Lower lobe of right lung (tissue), 2 donors: ENCODE results near the gene SFPQ. TPM values are rescaled to one million over a fixed set of nuclear protein-coding genes. Genes with fewer than 3 reads are reported as not detected.
"Not testable (repeated sequence)": the region's sequence is repeated elsewhere in the genome, so short reads cannot be mapped to it uniquely, and the experiment has no call there.

Experiments
- ATAC-seq, 2 donors: fragments of 200-7000 bp; cut with Tn5 transposase; one replicate each; pipeline ENCODE4 v1.9.1; 2020 to 2022; ENCODE audit warnings: mild to moderate bottlenecking in 2 of 2, moderate library complexity in 2 of 2
- DNase-seq: peaks from one replicate; pipeline ENCODE4 v3.0.0-alpha.2; 2020
- H3K27ac ChIP-seq: fragments of 200-600 bp; one replicate; pipeline ENCODE4 v1.8.0; 2022
- H3K27me3 ChIP-seq: fragments of 200-600 bp; one replicate; pipeline ENCODE4 v1.8.0; 2022; ENCODE audit warnings: low read depth
- H3K36me3 ChIP-seq: fragments of 200-600 bp; one replicate; pipeline ENCODE4 v1.8.0; 2022; ENCODE audit warnings: mild to moderate bottlenecking
- H3K4me1 ChIP-seq: fragments of 200-600 bp; one replicate; pipeline ENCODE4 v1.8.0; 2022
- H3K4me3 ChIP-seq: fragments of 200-600 bp; one replicate; pipeline ENCODE4 v1.8.0; 2022; ENCODE audit warnings: mild to moderate bottlenecking
- H3K9me3 ChIP-seq: fragments of 200-600 bp; one replicate; pipeline ENCODE4 v1.8.0; 2022
- CTCF ChIP-seq: fragments of 200-600 bp; IDR thresholded peaks from one replicate; pipeline ENCODE4 v1.8.0; 2022; ENCODE audit warnings: antibody characterized with exemption, mild to moderate bottlenecking
- intact Hi-C: fragments of 100-400 bp; cut with DNase I; formaldehyde crosslinking; loops from one replicate; pipeline ENCODE4 v1.11.0; 2022
- long read RNA-seq: library from polyadenylated mRNA; unstranded; transcript quantifications from one replicate; pipeline ENCODE4 v2.0.0, GENCODE V29; 2021
- total RNA-seq: library from RNA; stranded (reverse); fragmentation: NEBNext Ultra II Directional; extraction: Animal tissue kit (Norgen Biotek cat#: 25700); gene quantifications from one replicate; pipeline ENCODE4 v1.2.1, GENCODE V29; 2021
- donor health status: DM: no; HTN: yes; CAD: no; lungs with severe emphysema.

SFPQ gene, protein sequence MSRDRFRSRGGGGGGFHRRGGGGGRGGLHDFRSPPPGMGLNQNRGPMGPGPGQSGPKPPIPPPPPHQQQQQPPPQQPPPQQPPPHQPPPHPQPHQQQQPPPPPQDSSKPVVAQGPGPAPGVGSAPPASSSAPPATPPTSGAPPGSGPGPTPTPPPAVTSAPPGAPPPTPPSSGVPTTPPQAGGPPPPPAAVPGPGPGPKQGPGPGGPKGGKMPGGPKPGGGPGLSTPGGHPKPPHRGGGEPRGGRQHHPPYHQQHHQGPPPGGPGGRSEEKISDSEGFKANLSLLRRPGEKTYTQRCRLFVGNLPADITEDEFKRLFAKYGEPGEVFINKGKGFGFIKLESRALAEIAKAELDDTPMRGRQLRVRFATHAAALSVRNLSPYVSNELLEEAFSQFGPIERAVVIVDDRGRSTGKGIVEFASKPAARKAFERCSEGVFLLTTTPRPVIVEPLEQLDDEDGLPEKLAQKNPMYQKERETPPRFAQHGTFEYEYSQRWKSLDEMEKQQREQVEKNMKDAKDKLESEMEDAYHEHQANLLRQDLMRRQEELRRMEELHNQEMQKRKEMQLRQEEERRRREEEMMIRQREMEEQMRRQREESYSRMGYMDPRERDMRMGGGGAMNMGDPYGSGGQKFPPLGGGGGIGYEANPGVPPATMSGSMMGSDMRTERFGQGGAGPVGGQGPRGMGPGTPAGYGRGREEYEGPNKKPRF
- total RNA-seq: 182 TPM
- long read RNA-seq, transcript SFPQ-205 (3 exons, 2,835 nt): minor isoform, 9 of 339 reads
- long read RNA-seq, transcript SFPQ-201 (10 exons, 3,747 nt): major isoform, 271 of 339 reads
- long read RNA-seq, partial matches to known transcripts: 14 of 339 reads
- long read RNA-seq, other reads (novel, unspliced or antisense): 41 of 339 reads

- peak; percentile 96 to 98 for ATAC-seq
- Histone ChIP-seq H3K4me1 (peaks cover 39% of the 10 kb centered on the region), H3K9me3 (no peaks in the 10 kb centered on the region), H3K27me3 (no peaks in the 10 kb centered on the region), H3K36me3 (peaks cover 33% of the 10 kb centered on the region), H3K27ac (peak within 1 kb of the TSS; percentile 99), H3K4me3 (peak within 1 kb of the TSS; percentile 97)
- DNase-seq: peak; percentile 94
- no peak for TF ChIP-seq CTCF
- intact Hi-C loops: no loop called here
Measured at GRCh38 chr1:35192853-35193664, at the start of gene SFPQ. TSS of gene SFPQ (minus strand) at chr1:35193145. CDS start at chr1:35193049, 96 bp downstream.

GRCh38 chr1:35236772-35237171 lies 43.8 kb upstream of the SFPQ start:
- ATAC-seq, H3K4me3 ChIP-seq, H3K9me3 ChIP-seq, DNase-seq, H3K36me3 ChIP-seq, H3K27me3 ChIP-seq, intact Hi-C loops, H3K27ac ChIP-seq, H3K4me1 ChIP-seq: not testable (repeated sequence)

DNA sequence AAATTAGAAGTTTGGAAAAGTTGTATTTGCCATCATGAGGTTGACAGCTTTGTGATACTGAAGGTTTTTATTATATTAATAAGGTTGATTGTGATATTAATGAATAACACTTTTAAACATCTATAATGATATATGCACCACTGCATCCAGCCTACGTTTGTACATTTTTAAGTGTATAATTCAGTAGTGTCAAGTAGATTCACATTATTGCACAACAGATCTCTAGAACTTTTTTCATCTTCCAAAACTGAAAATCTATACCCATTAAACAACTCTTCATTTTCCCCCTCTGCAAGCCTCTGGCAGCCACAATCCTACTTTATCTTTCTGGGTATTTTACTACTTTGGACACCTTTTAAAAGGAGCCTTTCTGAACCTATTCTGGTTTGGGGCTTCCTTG lies 38.3 kb upstream of the SFPQ start:
- no peak for TF ChIP-seq CTCF
- no peaks in the 10 kb centered on the region for H3K27me3 ChIP-seq
- no peaks in the 10 kb centered on the region for H3K36me3 ChIP-seq
- no peaks in the 10 kb centered on the region for H3K9me3 ChIP-seq
- H3K4me1 ChIP-seq: no peaks in the 10 kb centered on the region
- intact Hi-C loops: no loop called here
- no peak overlapping the region for H3K4me3 ChIP-seq
- no peak overlapping the region for H3K27ac ChIP-seq
- ATAC-seq (no peak), DNase-seq (no peak)

DNA sequence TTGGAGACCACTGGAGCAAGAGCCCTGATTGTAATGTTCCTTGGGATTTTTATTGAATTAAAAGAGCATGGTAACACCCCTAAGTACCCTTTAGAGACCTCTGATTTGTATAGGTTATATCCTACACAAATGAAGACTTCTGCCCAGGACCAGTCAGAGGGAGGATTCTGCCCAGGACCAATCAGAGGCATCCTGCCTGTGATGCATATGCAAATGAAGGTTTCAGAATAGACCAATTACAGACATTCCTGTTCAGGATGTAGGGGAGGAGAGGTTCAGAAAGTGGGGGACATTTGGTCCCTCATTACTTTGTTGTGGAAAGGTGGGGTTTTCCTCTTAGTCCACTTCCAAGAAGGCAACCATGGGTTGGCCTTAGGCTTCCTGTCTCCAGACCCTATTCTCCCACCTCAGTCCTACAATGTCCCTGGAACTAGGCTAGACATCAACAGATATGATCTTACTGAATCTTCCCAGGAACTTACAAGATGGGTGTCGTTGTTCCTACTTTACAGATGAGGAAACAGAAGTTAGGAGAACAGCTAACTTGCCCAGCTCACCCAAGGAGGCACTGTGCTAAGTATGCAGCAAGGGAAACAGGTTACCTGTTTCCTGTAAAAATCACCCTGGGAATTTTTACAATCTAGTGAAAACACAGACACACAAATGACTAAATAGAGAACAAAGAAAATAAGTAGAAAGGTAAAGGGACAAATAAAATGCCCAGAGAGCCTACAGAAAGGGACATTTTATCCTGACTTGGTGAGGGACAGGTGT lies 36.8 kb upstream of the SFPQ start:
- intact Hi-C loops: no loop called here
- no peak for DNase-seq

More for the DNA sequence above, 36.8 kb upstream of the SFPQ start:
- Histone ChIP-seq H3K36me3 (no peaks in the 10 kb centered on the region), H3K9me3 (no peaks in the 10 kb centered on the region), H3K4me3 (no peak overlapping the region), H3K27ac (no peak overlapping the region), H3K27me3 (no peaks in the 10 kb centered on the region), H3K4me1 (no peaks in the 10 kb centered on the region)
- TF ChIP-seq CTCF: no peak
- ATAC-seq: no peak
